Measurements from ENCODE around the gene DLG5. TPM values are rescaled to one million over a fixed set of nuclear protein-coding genes. Genes with fewer than 3 reads are reported as not detected.

Gene DLG5
- polyA plus RNA-seq, 1 of the 3 experiments (the other 2 are of a cell fraction), result 31.3 TPM

- TF ChIP-seq, protein P1, sequence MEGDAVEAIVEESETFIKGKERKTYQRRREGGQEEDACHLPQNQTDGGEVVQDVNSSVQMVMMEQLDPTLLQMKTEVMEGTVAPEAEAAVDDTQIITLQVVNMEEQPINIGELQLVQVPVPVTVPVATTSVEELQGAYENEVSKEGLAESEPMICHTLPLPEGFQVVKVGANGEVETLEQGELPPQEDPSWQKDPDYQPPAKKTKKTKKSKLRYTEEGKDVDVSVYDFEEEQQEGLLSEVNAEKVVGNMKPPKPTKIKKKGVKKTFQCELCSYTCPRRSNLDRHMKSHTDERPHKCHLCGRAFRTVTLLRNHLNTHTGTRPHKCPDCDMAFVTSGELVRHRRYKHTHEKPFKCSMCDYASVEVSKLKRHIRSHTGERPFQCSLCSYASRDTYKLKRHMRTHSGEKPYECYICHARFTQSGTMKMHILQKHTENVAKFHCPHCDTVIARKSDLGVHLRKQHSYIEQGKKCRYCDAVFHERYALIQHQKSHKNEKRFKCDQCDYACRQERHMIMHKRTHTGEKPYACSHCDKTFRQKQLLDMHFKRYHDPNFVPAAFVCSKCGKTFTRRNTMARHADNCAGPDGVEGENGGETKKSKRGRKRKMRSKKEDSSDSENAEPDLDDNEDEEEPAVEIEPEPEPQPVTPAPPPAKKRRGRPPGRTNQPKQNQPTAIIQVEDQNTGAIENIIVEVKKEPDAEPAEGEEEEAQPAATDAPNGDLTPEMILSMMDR (IDR thresholded peaks at IDR 0.05), result no peak
- TF ChIP-seq YY1 (IDR thresholded peaks at IDR 0.05; ENCODE audit: low read depth) (no peak), EP300 (IDR thresholded peaks at IDR 0.05; ENCODE audit: borderline replicate concordance in 1 of 2, low read depth in 1 of 2, low read length in 1 of 2) (no peak), FOSL2 (IDR thresholded peaks at IDR 0.05; ENCODE audit: borderline replicate concordance, low read depth) (no peak)
These were observed 19.6 kb downstream of the DLG5 start (continued) for GRCh38 chr10:77906951-77907421.

- Histone ChIP-seq H4K20me1 (ENCODE audit: insufficient read depth) (peaks cover 79% of the 10 kb centered on the region), H3K4me1 (ENCODE audit: control insufficient read depth in 1 of 2, insufficient read depth in 2 of 2, low read depth in 1 of 2, low read length in 1 of 2) (peaks cover 7 to 27% of the 10 kb centered on the region in 2 experiments; a peak in 1 of 4 replicates), H3K4me3 (ENCODE audit: low read depth in 2 of 2, low read length in 1 of 2) (no peak overlapping the region), H3K9me3 (no peaks in the 10 kb centered on the region), H3K9me2 (no peaks in the 10 kb centered on the region), H3K79me2 (ENCODE audit: insufficient read depth) (peaks cover 99% of the 10 kb centered on the region), H2AFZ (ENCODE audit: low read depth) (no peak overlapping the region), H3K27ac (ENCODE audit: low read depth in 2 of 2, low read length in 1 of 2) (no peak overlapping the region), H3K9ac (no peak overlapping the region), H3K4me2 (no peak overlapping the region), H3F3A (replicated peaks; ENCODE audit: insufficient read depth) (peaks cover 5% of the 10 kb centered on the region), H3K36me3 (replicated peaks in 1 of 2; ENCODE audit: control insufficient read depth in 1 of 2, insufficient read depth in 2 of 2, low read length in 1 of 2) (no peaks in the 10 kb centered on the region), H3K27me3 (ENCODE audit: insufficient read depth) (no peaks in the 10 kb centered on the region)
- ChIA-PET CTCF (no interaction called here), POLR2A (interaction anchor here (0.5 kb wide), 1 partner anchor 23 kb away, joined by 3 read pairs; no protein-coding TSS in a partner anchor)
- 93% methylated on average over 1 of the region's 1 CpG for WGBS (ENCODE audit: low lambda C conversion rate)
- DNase-seq, result no peak
- TF ChIP-seq REST (IDR thresholded peaks at IDR 0.05; ENCODE audit: low read depth, low read length), result no peak
- TF ChIP-seq MXI1 (IDR thresholded peaks at IDR 0.05; ENCODE audit: low read depth, low read length), result no peak
- TF ChIP-seq CHD2 (IDR thresholded peaks at IDR 0.05; ENCODE audit: low read length, partially characterized antibody), result no peak
- no peak for TF ChIP-seq FOXJ3 (CRISPR knock-in tag; IDR thresholded peaks at IDR 0.05)
- TF ChIP-seq MEF2A (IDR thresholded peaks at IDR 0.05; ENCODE audit: borderline replicate concordance, low read depth), result no peak
- no peak for TF ChIP-seq ELF1 (IDR thresholded peaks at IDR 0.05)
- no peak for TF ChIP-seq TCF12 (IDR thresholded peaks at IDR 0.05)
- TF ChIP-seq USF1 (IDR thresholded peaks at IDR 0.05; ENCODE audit: borderline replicate concordance, low read depth), result no peak
- no peak for TF ChIP-seq RAD21 (IDR thresholded peaks at IDR 0.05; ENCODE audit: low read length)
- TF ChIP-seq NFIC (IDR thresholded peaks at IDR 0.05; ENCODE audit: borderline replicate concordance), result no peak
- TF ChIP-seq, protein P2, sequence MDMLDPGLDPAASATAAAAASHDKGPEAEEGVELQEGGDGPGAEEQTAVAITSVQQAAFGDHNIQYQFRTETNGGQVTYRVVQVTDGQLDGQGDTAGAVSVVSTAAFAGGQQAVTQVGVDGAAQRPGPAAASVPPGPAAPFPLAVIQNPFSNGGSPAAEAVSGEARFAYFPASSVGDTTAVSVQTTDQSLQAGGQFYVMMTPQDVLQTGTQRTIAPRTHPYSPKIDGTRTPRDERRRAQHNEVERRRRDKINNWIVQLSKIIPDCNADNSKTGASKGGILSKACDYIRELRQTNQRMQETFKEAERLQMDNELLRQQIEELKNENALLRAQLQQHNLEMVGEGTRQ (IDR thresholded peaks at IDR 0.05; ENCODE audit: borderline replicate concordance, low read depth, low read length), result no peak
- TF ChIP-seq, protein P1 (IDR thresholded peaks at IDR 0.05), result no peak
- no peak for TF ChIP-seq MAX (IDR thresholded peaks at IDR 0.05; ENCODE audit: low read depth)
- TF ChIP-seq RXRA (IDR thresholded peaks at IDR 0.05; ENCODE audit: borderline replicate concordance, low read depth), result no peak
- no peak for TF ChIP-seq ZBTB33 (IDR thresholded peaks at IDR 0.05; ENCODE audit: borderline replicate concordance, low read depth)
- TF ChIP-seq POLR2AphosphoS5 (IDR thresholded peaks at IDR 0.05; ENCODE audit: low read depth, low read length), result no peak
- no peak for TF ChIP-seq GABPA (IDR thresholded peaks at IDR 0.05; ENCODE audit: low read depth)
These were observed 20.8 kb downstream of the DLG5 start for GRCh38 chr10:77905781-77906180.
